OCI-M2 (cell line): Measurements from ENCODE around the gene DHRS7.

Experiments
- DNase-seq: peaks from one replicate; lab custom pipeline; 2025; ENCODE audit not compliant: unreplicated experiment; lab: John Stamatoyannopoulos, UW

DHRS7 gene

GRCh38 chr14:60188115-60188514, 22.9 kb upstream of the DHRS7 start:
- DNase-seq: no peak

- no peak for DNase-seq
Measured at GRCh38 chr14:60184905-60185555, 19.8 kb upstream of the DHRS7 start.

DNA sequence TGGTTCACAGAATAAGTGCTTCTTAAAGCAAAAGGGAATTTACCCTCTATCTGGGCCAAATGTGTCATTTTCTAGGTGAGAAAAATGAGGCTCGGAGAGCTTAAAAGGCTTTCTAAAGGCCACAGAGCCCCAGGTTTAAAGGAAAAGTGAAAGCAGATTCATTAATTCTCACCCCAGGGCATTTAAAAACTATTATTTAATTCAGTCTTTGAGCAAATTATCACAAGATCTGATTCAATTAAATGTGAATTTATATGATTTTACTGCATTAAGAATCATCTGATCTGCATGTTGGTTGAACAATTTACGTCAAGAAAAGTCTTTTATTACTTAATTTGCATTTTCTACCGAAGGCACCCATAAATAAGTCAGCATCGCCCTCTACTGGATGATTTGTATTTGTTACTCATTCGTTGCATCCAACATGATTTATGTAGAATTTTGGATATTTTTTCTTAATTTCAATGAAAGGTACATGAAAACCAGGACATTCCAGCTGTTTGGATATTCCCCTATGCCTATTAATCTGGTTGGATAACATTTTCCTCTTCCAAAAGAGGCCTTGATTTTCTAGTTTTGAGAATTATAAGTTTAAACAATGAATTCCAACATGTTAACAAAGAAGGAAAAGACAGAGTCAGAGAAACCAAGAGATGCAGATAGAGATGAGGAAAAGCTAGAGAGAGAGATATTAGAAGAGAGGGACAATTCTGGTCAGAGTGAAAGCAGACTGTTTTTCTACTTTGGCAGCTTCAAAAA, 19.1 kb upstream of the DHRS7 start:
- peak; percentile 58 for DNase-seq

- no peak for DNase-seq
Measured at GRCh38 chr14:60183741-60184140, 18.5 kb upstream of the DHRS7 start.

- DNase-seq: no peak
Measured at GRCh38 chr14:60183138-60183537, 17.9 kb upstream of the DHRS7 start.

- DNase-seq: no peak
Measured at GRCh38 chr14:60179431-60179869, 14.3 kb upstream of the DHRS7 start.

GRCh38 chr14:60178820-60179219, 13.6 kb upstream of the DHRS7 start:
- no peak for DNase-seq

DNA sequence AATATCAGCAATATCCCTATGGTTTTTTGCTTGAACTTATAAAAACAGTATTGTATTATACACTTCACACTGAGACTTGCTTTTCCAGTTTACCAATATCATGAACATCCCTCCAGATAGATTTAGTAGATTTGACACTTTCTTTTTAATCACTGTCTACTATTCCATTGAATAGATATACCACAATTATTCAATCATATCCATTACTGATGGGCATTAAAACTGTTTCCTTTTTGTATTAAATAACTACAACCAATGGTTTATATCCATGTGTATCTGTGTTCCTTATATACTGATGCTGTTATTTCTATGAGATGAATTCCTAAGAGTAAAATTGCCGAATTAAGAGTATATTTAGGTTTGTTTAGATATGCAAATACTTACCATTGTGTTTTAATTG, 13.0 kb upstream of the DHRS7 start:
- no peak for DNase-seq

GRCh38 chr14:60175255-60175902, 10.2 kb upstream of the DHRS7 start:
- no peak for DNase-seq

- no peak for DNase-seq
Measured at GRCh38 chr14:60174352-60175254, 9.4 kb upstream of the DHRS7 start.

GRCh38 chr14:60171690-60172089, 6.5 kb upstream of the DHRS7 start:
- no peak for DNase-seq

DNA sequence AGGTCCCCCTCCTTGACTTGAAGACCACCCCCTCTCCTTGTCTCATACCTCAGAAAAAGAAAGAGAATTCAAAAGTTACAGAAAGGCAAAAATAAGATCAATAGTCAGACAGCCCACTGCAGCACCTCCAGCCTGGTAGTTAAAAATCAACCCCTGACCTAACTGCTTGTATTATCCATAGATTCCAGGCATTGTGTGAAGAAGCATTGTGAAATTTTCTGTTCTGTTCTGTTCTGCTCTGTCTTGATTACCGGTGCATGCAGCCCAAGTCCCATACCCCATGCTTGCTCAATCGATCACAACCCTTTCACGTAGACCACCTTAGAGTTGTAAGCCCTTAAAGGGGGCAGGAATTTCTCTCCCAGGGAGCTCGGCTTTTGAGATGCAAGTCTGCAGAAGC, 5.8 kb upstream of the DHRS7 start:
- no peak for DNase-seq

GRCh38 chr14:60169722-60170121, 4.5 kb upstream of the DHRS7 start:
- DNase-seq: no peak

GRCh38 chr14:60166142-60166541, 944 bp upstream of the DHRS7 start:
- no peak for DNase-seq

GRCh38 chr14:60165547-60165876, 314 bp upstream of the DHRS7 start:
- DNase-seq: no peak

DNA sequence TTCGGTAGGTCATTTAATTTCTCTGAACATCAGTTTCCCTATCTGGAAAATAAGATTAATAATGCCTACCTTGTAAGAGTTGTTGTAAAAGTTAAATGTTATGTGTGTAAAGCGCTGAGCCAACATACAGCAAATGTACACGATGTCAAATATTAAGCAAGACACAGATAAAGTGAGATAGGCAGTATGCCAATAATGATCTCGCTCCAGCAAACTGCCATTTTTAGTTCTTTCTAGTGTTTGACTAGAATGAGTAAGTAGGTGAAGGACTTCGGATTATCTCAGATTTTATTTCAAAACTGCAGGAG, 840 bp downstream of the DHRS7 start:
- DNase-seq: no peak

DNA sequence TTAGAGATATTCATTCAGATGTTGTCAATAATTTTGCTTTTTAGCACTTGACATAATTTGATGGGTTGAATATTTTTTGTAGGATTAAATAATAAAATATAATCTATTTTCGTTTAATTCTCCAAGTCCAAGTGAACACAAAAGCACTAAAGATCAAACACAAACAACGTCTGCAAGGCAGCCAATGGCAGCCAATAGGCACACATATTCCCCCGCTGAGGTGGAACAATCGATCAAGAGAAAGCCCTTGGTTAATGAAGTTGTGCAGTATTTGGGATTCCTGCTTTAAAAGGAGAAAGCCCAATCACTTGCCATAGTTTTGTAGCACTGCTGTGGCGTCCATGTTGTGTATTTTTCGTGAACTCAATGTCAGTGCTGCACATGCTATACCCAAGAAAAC, 1.5 kb downstream of the DHRS7 start:
- no peak for DNase-seq

DNA sequence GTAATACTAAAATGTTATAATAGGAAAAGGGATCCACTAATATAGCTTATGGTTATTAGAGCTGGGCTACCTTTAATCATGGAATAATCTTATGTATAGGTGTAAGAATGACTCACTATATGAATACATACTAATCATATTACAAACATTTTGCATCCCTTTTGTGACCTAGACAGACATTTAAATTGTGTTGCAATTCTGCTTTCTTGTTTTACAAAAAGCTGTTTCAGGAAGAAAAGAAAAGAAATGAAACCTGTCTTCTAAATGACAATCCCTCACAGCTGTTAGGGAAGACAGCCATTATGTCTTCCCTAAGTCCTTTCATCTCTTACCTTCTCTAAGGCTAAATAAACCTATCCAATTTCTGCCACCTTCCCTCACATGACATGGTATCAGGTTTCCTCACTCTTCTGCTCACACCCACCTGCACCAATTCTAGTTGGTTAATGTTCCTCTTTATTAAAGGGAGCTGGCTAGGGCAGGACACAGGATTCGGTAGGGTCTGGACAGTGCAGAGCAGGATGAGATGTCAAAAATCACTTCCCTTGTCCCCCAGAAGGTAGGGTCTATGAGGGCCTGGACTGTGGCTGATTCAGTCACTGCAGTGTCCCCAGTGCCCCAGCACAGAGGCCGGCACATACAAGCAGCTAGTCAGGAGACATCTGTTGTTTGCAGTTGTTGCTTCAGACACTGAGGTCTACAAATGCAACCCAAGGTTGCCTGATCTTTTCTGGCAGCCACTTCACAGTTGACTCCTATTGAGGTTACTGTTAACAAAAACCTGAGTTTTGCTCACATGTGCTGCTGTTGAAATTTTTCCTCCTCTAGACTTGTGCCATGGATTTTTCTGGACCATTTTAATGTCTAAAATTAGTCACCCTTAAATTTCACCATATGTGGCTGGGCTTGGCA, 3.7 kb downstream of the DHRS7 start:
- no peak for DNase-seq

- no peak for DNase-seq
Measured at GRCh38 chr14:60160422-60160821, 4.8 kb downstream of the DHRS7 start.

- DNase-seq: no peak
Measured at GRCh38 chr14:60154671-60155070, 10.5 kb downstream of the DHRS7 start.

DNA sequence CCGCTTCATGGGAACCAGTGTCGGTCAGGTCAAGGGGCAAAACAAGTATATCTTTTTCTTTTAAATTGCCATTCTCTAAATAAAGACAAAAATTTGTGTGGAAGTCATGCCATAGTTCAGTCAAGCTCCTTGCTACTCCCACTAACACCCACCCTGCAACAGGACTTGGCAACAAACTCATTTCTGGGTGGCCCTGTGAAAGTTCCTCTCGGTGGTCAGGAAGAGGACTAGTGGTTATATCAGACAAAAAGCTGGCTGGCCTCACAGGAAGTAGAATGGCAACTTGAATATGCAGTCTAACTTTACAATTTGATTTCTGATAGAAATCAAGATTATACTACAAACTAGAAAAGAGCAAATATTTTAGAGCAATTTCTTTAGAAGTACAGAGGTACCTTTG, 11.2 kb downstream of the DHRS7 start:
- DNase-seq: no peak
